ENCODE measurements around the gene POMC.
"Not testable (repeated sequence)": the region's sequence is repeated elsewhere in the genome, so short reads cannot be mapped to it uniquely, and the experiment has no call there.

The POMC gene

DNA sequence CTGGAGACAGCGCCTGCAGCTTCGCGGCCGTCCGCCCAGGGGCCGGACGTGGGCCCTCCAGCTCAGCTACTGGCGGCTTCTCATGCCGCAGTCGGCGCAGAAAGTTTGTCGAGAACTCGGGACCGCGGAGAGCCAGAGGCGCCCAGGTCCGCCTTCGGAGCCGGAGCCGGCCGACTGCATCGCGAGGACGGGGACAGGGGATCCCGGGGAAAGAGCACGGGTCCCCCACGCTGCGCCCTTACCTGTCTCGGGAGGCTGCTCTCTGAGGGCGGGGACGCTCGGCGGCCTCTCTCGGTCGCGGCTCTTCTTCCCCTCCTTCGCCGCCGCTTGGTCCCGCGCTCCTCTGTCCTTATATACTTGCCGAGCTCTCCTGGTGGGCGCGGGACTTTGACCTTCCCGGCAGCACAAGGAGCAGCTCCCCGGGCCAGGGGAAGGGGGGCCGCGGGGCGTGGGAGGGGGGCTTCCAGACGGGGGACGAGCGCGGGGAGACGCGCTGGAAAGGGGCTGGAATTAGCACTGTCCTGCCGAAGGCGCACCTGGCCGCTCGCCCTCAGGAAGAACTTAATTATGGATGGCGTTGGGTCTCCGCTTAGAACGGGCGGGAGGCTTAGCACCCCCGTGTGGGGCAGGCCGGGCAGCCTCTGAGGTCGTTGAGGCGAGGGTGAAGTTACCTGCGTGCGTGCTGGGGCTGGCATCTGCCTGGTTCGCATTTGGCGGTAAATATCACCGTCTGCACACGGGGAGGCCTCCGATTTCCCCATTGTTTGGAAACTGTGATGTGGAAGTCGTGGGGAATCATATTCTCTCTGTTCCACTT, at the start of gene POMC:
Gene POMC (minus strand): TSS at position 325 of the 817 bp plus-strand sequence. CDS start 3,808 bp downstream, outside the sequence.
- DNase-seq (ENCODE audit: low read depth), result no peak

DNA sequence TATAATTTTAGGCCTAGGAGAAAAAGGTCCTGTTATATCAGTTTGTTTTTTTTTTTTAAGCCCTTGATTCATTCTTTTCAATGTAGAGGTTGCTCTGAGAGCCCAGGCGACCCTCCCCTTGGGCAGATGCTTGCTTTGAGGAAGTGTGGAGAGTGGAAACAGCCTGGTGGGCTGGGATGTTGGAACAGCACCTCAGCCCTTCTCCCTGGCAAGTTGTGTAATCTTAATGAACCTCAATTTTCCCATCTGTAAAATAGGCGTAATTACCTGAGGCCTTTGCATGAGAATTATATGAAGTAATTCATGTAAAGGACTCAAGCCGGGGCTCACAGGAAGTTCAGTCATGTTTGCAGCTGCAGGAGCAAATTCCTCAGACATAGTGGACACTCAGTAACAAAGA, 49.7 kb upstream of the POMC start:
- no peak for DNase-seq (ENCODE audit: low read depth)

DNA sequence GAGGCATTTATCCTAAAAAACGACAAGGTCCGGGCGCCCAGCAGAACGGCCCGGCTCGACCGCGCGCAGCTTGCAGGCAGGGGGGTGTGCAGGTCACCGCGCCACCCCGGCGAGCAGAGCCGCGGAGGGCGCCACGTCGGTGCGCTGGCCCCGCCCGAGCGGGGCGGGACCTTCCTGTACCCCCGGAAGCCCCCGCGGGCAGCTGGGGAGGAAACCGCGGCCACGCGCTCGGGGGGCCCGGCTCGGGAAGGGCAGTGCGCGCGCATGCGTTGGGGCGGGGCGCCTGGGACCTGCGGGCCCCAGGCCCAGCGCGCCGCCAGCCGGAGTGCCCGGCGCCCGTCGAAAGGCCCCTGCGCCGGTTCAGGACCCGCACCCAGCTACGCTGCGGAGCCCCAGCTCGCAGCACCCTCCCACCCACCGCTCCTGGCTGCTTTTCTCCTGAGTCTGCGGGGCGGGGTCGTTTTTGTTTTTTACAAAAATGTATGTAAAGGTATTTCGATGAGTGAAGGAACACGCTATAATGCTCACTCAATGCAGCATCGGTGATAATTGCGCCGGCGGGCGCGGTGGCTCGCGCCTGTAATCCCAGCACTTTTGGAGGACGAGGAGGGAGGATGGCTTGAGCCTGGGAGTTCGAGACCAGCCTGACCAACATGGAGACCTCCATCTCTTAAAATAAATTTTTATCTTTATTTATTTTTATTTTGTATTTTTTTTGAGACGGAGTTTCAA, 47.7 kb upstream of the POMC start:
- no peak for DNase-seq (ENCODE audit: low read depth)

DNA sequence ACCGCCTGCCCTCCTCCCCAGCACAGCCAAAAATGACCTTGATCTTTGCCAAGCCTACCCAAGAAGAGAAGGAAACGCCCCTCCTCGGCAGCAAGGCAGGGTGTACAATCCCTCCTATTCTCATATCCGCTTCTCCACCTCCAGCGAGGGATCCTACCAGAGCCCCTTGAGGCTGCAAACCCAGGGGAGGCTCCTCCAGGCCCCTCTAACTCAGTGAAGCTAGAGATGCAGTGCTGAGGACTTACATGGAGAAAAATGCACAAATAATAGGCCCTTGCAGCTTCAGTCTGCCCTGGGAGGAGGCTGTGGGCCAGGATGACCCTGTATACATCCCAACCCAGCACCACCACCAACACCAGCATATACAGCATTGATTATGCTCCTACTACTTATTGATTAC, 46.9 kb upstream of the POMC start:
- DNase-seq (ENCODE audit: low read depth), result no peak

DNA sequence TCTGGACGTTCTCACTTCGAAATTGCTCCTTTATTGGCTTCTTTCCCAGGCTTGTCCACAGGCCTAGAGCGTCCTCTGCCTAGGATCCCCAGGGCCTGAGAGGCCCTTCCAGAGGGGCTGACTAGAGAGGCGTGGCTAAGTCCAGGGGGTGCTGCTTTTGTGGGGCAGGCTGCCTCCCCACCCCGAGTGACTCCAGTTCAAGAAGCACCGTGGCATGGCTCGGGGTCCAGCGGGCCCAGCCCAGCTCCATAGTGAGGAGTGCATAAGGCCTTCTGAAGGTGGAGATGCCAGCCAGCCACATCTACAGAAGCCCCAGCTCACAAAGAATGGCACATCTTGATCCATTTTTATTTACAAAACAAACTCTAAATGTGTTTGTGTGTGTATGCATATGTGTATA, 44.8 kb upstream of the POMC start:
- DNase-seq (ENCODE audit: low read depth), result no peak

DNA sequence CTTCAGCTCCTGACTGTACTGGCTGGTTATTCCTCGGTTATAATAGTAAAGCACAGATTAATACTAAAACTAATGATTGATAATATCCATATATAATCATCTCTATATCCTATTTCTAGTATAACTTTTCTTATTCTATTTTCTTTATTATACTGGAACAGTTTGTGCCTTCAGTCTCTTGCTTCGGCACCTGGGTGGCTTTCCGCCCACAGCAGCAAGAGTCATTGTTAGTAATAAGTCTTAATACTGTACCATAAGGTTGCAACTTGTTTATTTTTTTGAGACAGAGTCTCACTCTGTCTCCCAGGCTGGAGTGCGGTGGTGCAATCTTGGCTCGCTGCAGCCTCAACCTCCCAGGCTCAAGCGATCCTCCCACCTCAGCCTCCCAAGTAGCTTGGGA, 42.5 kb upstream of the POMC start:
- DNase-seq (ENCODE audit: low read depth), result not testable (repeated sequence)

DNA sequence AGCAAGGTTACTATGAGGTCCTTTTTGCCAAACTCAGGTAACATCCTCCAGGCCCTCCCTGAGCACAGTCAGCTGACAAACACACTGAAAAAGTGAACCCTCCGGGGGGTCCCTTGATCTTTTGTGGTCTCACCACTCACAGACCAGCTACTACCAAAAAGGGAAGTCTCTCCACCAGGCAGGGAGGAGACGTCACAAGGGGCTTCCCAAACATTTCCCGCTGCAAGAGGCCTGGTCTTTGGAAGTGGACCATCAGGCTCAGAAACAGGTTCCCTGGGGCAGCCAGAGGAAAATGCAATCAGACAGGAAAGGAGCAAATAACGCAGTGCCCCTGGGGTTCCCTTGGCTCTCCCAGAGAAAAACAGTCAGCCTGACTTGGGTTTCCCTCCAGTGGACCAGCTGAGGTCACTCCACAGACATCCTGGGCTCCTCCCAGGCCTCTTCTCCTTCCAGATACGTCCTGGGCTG, 38.7 kb upstream of the POMC start:
- no peak for DNase-seq (ENCODE audit: low read depth)

DNA sequence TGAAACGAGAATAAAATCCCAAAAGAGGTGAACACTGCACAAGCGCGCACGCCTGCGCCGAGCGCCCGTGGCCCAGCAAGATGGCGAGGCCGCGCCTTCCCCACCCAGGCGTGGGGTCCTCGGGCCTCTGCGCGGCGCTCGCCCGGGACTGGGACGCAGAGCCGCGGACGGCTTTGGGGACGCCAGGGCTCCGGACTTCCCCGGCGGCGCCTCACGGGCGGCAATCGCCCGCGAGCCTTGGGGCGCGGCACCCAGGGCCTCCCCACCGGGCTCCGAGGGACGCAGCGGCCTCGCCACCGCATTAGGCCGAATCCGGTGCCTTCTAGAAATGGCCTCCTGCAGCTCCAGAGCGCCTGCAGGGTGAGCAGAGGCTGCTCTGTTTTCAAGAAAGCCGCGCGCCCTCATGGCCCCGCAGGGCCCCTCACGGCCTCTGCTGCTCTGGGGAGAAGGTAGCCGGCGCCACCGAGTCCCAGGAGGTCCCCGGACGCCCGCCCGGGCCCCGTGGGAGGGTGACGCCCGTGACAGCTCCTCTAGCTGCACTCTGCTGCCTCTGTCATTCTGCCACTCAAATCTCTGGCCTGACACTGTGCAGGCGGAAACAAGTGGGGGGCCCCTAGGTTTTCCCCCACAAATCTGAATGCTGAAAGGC, 35.9 kb upstream of the POMC start:
- DNase-seq (ENCODE audit: low read depth), result no peak

DNA sequence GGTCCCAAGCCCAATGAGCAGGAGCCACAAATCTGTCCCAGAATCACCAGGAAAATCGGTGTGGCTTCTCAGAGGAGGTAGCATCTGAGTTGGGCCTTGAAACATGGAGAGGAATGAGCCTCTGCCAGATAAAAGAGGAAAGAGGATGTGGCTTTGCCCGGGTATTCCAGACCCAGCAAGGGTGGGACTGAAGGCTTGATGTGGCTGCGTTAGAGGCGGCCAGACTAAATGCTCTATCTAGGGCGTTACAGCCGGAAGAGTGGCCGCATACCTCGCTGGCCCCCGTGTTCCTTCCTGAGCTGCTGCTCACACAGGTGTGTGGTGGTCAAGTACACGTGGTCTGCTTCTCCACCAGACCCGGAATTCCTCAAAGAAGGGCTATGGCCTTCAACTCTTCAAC, 33.9 kb upstream of the POMC start:
- no peak for DNase-seq (ENCODE audit: low read depth)

DNA sequence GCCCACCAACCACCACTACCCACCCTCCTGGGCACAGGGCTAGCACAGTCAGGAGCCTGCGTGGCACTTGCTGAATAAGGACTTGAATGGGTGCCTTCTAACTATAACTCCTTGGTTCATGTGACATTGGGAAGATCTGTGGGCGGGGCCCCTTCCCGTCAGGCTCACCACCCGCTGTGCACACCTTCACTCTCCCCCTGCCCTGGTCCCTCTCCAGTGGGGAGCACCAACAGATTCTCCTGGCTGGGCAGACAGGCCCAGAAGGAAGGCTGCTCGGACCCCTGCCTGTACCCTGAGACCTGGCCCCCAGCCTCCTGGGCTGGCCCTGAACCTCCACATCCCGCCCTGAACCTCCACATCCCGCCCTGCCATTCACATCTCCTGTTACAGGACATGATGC, 33.4 kb upstream of the POMC start:
- DNase-seq (ENCODE audit: low read depth), result no peak

DNA sequence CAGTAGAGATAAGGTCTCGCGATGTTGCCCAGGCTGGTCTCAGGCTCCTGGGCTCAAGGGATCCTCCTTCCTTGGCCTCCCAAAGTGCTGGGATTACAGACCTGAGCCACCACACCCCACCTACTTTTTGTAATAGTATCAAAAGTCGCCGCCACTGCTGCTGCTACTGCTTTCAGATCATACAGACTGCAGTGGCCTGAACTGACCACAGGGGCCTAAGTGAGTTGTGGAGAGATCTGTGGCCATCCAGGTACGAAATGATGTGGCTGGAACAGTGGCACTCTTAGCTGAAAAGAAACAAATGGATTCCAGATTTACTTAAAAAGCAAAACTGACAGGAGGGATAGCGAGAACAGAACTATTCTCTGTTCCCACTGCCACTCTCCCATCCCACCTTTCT, 32.9 kb upstream of the POMC start:
- DNase-seq (ENCODE audit: low read depth), result no peak

DNA sequence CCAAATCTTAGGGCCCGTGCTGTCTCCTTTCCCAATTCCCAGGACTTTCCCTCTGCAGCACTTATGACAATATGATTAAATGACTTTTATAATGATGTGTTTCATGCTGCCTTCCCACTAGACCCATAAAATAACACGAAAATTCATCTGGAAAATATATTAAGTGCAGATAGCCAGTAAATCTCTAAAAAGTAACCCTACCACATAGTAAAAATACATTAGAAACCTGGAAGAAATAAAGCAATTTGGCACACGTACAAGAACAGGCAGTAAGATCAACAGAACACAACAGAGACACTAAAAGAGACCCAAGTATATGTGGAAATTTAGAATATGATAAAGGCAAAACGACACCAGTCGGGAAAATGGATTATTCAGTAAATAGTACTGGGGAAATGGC, 30.2 kb upstream of the POMC start:
- DNase-seq (ENCODE audit: low read depth), result no peak

DNA sequence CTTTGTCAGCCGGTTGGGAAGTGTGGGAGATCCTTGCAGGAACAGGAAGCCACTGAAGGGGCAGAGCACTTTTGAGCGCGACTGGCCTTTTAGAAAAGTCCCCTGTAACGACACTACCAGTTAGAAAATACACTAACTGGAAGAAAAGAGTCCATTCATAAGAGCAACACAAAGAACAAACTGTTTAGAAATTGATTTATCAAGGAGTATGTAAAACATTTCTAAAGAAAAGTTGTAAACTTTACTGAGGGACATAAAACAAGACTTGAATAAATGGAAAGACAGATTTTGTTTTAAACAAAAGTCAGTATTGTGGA, 29.8 kb upstream of the POMC start:
- no peak for DNase-seq (ENCODE audit: low read depth)

DNA sequence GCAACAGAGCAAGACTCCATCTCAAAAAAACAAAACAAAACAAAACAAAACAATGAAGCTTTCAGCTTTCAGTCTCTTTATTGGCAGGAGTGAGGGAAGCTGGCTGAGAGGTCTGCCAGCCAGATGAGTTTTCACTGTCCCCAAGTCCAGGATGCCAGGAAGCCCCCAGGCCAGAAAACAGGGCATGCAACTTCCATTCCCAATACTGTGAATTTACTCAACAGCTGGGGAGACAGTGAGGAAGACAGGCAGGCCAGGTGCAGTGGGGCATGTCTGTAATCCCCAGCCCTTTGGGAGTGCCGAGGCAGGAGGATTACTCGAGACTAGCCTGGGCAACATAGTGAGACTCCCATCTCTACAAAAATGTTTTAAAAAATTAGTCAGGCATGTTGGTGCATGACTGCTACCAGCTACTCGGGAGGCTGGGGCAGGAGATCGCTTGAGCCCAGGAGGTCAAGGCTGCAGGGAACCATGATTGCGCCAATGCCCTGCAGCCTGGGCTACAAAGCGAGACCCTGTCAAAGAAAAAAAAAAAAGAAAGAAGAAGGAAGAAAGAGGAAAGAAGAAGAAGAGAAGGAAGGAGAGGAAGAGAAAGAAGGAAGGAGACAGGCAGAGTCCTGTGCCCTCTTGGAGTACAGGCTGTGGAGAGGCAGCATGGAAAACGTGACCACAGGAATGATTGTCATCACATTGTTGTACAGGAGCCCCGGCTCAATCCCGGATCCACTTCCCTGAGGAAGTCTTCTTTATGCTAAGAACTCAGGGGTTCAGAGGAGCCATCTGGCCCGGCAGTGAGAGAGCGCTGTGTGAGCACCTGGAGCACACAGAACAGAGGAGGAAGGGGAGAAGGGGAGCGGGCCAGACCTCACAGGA, 29.2 kb upstream of the POMC start:
- no peak for DNase-seq (ENCODE audit: low read depth)

DNA sequence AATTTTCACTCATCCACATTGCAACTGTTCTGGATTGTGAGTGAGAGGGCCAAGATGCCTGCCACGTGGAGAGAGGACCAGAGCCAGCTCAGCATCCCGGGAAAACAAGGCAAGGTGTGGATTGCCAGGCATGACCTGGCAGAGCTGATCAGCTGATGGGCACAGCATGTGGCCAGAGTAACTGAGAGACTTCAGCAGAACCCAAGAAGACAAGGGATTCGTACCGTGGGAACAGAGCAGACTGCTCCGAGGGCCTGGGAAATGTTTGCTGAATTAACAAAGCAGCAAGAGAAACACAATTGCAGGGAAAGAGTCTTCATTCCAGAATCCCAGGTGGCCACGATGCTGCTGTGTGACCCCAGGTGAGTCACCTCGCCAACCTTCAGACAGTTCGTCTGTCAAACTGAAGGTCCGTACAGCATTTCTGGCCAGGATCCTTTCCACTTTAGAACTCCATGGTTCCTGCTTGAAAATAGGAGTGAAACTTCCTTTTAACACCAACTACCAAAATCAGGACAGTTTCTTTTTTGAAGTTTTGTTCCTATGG, 26.3 kb upstream of the POMC start:
- no peak for DNase-seq (ENCODE audit: low read depth)

DNA sequence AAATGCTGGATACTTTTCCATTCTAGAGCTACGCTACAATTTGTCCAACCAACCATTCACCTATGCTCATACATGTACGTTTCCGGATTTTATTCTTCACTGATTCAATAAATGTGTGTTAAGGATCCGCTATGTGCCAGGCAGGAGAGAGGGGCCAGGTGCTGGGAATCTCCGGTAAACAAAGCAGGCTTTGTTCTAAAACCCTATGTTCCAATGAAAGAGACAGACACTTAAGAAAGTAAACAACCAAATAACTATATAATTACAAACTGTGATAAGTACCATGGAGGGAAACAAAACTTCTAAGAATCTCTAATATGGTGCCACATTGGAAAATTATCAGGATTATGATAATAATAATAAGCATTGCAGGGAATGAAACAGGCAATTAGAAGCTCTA, 22.2 kb upstream of the POMC start:
- no peak for DNase-seq (ENCODE audit: low read depth)

DNA sequence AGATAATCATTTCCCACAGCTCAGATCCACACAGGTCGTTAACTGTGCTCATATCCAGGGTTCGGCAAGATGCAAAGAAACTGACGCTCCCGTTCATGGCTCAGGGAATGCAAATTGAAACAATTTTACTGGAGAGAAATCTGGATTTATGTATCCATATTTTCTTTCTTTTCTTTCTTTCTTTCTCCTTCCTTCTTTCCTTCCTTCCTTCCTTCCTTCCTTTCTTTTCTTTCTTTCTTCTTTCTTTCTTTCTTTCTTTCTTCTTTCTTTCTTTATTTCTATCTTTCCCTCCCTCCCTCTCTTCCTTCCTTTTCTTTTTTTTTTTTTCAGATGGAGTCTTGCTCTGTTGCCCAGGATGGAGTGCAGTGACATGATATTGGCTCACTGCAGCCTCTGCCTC, 20.0 kb upstream of the POMC start:
- DNase-seq (ENCODE audit: low read depth), result no peak

DNA sequence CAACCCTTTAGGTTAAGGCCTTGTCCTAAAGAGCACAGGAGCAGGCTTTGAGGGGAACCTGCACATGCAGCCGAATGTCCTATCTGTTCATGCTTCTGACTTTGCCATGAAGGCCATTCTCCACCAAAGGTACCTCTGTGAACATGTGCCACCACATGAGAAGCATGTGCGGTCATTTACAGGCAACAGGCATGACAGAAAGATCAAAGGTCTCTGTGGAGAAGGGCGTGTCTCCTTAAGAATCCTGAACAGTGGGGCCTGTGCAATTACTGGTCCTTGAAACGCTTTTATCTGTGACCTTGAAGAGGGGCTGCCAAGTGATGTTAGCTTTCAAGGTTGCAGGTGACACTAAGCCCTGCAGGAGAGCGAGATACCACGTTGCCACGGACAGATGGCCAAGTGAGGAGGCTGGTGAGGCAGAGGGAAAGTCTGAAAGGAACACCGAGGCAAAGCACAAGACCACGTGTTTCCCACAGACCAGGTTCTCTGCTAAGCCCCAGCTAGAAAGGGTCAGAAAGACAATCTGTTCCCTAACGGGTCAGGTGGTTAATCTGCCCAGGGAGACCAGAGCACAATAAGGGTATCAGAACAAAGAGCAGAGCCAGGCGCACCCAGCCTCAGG, 19.5 kb upstream of the POMC start:
- DNase-seq (ENCODE audit: low read depth), result no peak

DNA sequence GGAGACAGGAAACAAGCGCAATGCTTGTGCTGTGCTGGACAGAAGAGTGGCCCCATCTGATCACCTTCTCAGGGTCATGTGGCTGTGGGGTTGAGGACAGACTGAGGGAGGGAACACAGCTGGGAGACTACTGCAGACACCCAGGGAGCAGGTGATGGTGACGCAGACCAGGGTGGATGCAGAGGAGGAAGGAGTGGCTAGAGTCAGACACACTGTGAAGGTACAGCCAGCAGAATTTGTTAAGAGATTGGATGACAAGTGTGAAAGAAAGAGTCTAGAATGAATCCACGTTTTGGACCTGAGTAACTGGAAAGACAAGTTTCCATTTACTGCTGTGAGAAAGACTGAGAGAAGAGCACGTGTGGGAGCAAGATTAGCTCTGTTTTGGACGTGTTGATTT, 15.9 kb upstream of the POMC start:
- no peak for DNase-seq (ENCODE audit: low read depth)

DNA sequence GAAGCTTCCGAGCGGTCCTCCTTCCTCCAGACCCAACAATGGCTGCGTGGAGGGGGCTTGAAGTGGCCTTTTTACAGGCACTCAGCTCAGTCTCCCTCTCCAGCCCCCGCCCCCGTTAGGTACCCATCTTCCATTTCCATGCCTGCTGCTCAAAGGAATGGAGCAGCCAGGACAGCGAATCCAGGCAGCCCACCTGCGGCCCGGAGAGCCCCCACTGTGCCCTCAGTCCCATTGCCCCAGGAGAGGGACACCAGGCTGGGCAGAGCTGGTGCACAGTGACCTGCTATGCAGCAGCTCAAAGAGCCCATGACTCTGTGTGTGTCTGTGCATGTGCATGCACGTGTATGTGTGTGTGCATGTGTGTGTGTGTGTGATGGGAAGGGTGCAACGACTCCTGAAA, 10.6 kb upstream of the POMC start:
- DNase-seq (ENCODE audit: low read depth), result no peak

DNA sequence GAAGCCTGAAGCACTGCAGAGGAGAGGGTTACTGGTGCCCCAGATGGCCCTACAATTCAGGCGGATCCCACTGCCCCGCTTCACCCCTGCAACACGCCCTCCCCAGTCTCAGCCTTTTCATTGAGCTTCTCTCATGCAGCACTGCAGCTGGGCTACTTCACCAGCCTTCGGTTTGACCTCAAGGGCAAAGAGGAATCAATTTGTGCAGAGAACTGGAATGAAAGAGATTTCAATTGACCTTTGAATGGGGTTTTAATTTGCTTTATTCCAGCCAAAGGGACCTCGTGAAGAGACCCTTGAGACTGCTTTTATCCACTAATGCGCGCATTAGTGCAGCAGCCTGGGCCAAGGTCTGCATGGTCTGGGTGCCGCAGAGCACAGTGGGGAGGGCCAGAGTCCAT, 8.8 kb upstream of the POMC start:
- DNase-seq (ENCODE audit: low read depth), result no peak
